OCI-LY1 (cell line): ENCODE measurements around the gene MUC5AC.

Experiments used
- H2AFZ ChIP-seq: fragments of 200-600 bp; sonication (generic), shearing (Covaris generic); 2 replicates; pipeline ENCODE4 v1.6.0; 2014; ENCODE audit warnings: antibody characterized with exemption, mild to moderate bottlenecking, low read length
- H3F3A ChIP-seq: fragments of 200-600 bp; sonication (generic), shearing (Covaris generic); 2 replicates; pipeline ENCODE4 v1.6.0; 2014; ENCODE audit warnings: mild to moderate bottlenecking, antibody characterized with exemption, low read length, moderate library complexity; ENCODE audit not compliant: insufficient read depth
- H3K27ac ChIP-seq: fragments of 200-600 bp; sonication (generic); 2 replicates; pipeline ENCODE4 v1.5.1; 2014; ENCODE audit warnings: low read length, mixed run types, mild to moderate bottlenecking, low read depth; ENCODE audit not compliant: poor library complexity, severe bottlenecking
- H3K27me3 ChIP-seq: fragments of 200-600 bp; sonication (generic); 2 replicates; pipeline ENCODE4 v1.6.0; 2014; ENCODE audit warnings: antibody characterized with exemption, mild to moderate bottlenecking, low read length, moderate library complexity; ENCODE audit not compliant: insufficient read depth
- H3K36me3 ChIP-seq: fragments of 200-600 bp; sonication (generic); 2 replicates; pipeline ENCODE4 v1.6.1; 2014; ENCODE audit warnings: mild to moderate bottlenecking, antibody characterized with exemption, low read length, moderate library complexity, mixed read lengths; ENCODE audit not compliant: insufficient read depth
- H3K4me1 ChIP-seq: fragments of 200-600 bp; sonication (generic); 2 replicates; pipeline ENCODE4 v1.5.1; 2014; ENCODE audit warnings: mild to moderate bottlenecking, low read length, moderate library complexity; ENCODE audit not compliant: insufficient read depth, severe bottlenecking
- H3K4me2 ChIP-seq: fragments of 200-600 bp; sonication (generic), shearing (Covaris generic); 2 replicates; pipeline ENCODE4 v1.6.1; 2014; ENCODE audit warnings: low read length
- H3K4me3 ChIP-seq: fragments of 200-600 bp; sonication (generic); 2 replicates; pipeline ENCODE4 v1.5.1; 2014; ENCODE audit warnings: low read length, low read depth, mild to moderate bottlenecking, mixed read lengths; ENCODE audit not compliant: poor library complexity, severe bottlenecking
- H3K79me2 ChIP-seq: fragments of 200-600 bp; shearing (Covaris generic); 2 replicates; pipeline ENCODE4 v1.6.1; 2016; ENCODE audit warnings: mixed run types, low read length, mixed read lengths; ENCODE audit not compliant: insufficient read depth
- H3K9ac ChIP-seq: fragments of 200-600 bp; sonication (generic), shearing (Covaris generic); 2 replicates; pipeline ENCODE4 v1.6.1; 2014; ENCODE audit warnings: mild to moderate bottlenecking, low read length, mixed read lengths
- H3K9me2 ChIP-seq: fragments of 200-600 bp; sonication (generic), shearing (Covaris generic); 2 replicates; pipeline ENCODE4 v1.6.1; 2014; ENCODE audit warnings: low read depth, mild to moderate bottlenecking, low read length, mixed read lengths
- H3K9me3 ChIP-seq: fragments of 200-600 bp; shearing (Covaris generic); 2 replicates; pipeline ENCODE4 v1.6.1; 2014; ENCODE audit warnings: low read length, mixed read lengths
- H4K20me1 ChIP-seq: fragments of 200-600 bp; sonication (generic), shearing (Covaris generic); 2 replicates; pipeline ENCODE4 v1.6.0; 2016; ENCODE audit warnings: mild to moderate bottlenecking, low read length; ENCODE audit not compliant: insufficient read depth
- EZH2 ChIP-seq: fragments of 200-600 bp; sonication (generic), shearing (Covaris generic); IDR thresholded peaks from 2 replicates; pipeline ENCODE4 v1.8.0; 2017; ENCODE audit warnings: borderline replicate concordance, mixed run types, mild to moderate bottlenecking, antibody characterized with exemption, low read length, moderate library complexity, mixed read lengths
- TF ChIP-seq, protein P1 (sequence below): fragments of 200-600 bp; sonication (generic), shearing (Covaris generic); IDR thresholded peaks from 2 replicates; pipeline ENCODE4 v1.5.1; 2017; ENCODE audit warnings: mild to moderate bottlenecking, antibody characterized with exemption, low read length, moderate library complexity, mixed read lengths

The MUC5AC gene

DNA sequence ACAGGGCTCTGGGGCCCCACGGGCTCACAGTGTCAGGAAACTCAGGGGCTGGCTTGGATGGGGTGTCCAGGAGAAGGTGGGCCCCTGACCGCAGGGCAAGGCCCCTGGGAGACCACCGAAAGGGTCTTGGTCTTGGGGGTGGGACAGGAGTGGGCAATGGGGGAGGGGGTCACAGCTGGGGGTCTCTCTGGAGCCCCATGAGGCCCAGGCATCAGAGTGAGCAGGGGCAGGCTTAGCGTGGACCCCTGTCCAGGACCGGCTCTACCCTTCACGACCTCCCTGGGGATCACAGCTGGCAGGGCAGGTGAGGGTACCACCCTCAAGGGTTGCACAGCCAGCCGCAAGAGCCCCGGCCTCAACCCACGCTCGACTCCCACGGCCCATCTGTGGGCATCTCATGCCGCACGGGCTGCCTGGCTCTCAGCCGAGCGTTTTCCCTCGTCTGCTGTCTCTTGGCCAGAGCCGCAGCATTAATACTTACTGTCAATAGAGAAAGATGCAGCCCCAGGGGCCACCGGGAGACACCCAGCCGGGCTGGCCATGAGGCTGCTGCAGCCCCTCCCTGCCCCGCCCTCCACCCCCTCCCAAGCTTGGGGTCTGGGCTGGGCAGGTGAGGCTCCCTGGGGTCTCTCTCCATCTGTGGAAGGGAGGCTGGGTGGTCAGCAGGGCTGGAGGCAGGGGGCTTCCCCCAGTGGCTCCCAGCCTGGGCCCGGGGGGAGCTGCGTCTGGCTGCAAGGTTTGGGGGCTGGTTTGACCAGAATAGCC lies 65.8 kb downstream of the MUC5AC start:
- Histone ChIP-seq H3K79me2 (no peaks in the 10 kb centered on the region), H3K9ac (no peak overlapping the region), H3K4me2 (no peak overlapping the region), H3F3A (no peaks in the 10 kb centered on the region), H3K9me3 (no peaks in the 10 kb centered on the region), H3K36me3 (no peaks in the 10 kb centered on the region), H3K4me1 (no peaks in the 10 kb centered on the region), H3K27me3 (no peaks in the 10 kb centered on the region), H2AFZ (no peak overlapping the region), H3K4me3 (no peak overlapping the region), H3K27ac (no peak overlapping the region), H4K20me1 (no peaks in the 10 kb centered on the region), H3K9me2 (no peaks in the 10 kb centered on the region)
- TF ChIP-seq, protein P1, sequence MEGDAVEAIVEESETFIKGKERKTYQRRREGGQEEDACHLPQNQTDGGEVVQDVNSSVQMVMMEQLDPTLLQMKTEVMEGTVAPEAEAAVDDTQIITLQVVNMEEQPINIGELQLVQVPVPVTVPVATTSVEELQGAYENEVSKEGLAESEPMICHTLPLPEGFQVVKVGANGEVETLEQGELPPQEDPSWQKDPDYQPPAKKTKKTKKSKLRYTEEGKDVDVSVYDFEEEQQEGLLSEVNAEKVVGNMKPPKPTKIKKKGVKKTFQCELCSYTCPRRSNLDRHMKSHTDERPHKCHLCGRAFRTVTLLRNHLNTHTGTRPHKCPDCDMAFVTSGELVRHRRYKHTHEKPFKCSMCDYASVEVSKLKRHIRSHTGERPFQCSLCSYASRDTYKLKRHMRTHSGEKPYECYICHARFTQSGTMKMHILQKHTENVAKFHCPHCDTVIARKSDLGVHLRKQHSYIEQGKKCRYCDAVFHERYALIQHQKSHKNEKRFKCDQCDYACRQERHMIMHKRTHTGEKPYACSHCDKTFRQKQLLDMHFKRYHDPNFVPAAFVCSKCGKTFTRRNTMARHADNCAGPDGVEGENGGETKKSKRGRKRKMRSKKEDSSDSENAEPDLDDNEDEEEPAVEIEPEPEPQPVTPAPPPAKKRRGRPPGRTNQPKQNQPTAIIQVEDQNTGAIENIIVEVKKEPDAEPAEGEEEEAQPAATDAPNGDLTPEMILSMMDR = no peak
- no peak for TF ChIP-seq EZH2

DNA sequence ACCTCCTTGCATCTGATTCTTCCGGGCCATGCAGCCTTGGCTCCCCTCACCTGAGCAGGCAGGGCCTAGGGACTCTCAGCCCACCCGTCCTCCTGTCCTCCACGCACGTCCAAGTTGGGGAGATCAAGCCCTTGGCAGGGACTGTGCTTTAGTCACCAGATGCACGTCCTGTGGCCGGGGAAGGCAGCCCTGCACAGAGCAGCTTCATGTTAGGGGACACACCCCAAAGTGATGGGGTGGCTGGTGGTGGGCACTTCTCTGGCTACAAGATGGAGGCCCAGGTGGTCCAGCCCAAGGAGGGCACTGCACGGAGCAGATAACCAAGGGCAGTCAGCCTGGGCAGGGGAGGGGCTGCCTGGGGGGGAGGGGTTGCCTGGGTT lies 66.3 kb downstream of the MUC5AC start:
- Histone ChIP-seq H3K9me3 (no peaks in the 10 kb centered on the region), H3K27me3 (no peaks in the 10 kb centered on the region), H2AFZ (no peak overlapping the region), H3K27ac (no peak overlapping the region), H3K36me3 (no peaks in the 10 kb centered on the region), H3K4me2 (no peak overlapping the region), H3K79me2 (no peaks in the 10 kb centered on the region), H3K4me3 (no peak overlapping the region), H3F3A (no peaks in the 10 kb centered on the region), H3K4me1 (no peaks in the 10 kb centered on the region), H3K9ac (no peak overlapping the region), H3K9me2 (no peaks in the 10 kb centered on the region), H4K20me1 (no peaks in the 10 kb centered on the region)
- TF ChIP-seq, protein P1 = no peak
- TF ChIP-seq EZH2 = no peak

DNA sequence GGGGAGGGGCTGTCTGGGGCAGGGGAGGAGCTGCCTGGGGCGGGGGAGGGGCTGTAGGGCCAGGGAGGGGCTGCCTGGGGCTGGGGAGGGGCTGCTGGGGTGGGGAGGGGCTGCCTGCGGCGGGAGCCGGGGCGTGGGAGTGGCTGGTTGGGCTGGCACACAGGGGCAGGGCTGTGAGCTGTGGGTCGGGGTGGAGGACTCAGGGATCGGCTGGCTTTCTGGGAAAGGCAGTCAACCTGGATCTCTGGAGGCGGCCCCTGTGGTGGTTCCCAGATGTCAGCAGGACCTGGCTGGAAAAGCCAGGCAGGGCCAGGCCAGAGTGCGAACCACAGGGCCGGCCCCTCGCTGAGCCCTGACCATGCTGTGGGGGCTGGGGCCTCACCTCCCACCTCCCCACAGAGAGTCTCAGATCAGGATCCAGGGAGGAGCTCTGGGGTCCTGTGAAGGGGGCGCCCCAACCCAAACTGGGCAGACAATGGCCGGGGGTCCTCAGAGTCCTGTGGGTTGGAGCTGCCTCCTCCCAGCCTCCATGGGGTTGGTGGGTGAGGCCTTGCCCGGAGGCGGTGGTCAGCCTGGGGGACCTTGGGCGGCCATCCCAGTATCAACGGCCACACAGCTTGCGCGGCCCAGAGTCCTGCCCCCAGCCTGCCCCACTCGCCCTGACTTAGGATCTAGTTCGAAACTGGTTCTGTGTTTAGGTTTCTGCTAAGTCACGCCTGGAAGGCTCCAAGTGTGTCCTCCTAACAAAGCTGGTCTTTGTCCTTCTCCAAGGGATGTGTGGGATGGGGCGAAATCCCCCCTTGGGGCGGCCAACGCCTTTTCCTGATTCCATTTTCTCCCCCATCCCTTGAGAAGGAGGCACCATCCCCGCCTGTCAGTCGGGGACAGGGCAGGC lies 67.0 kb downstream of the MUC5AC start:
- Histone ChIP-seq H3K4me2 (no peak overlapping the region), H3K9me3 (no peaks in the 10 kb centered on the region), H3K27ac (no peak overlapping the region), H3F3A (no peaks in the 10 kb centered on the region), H4K20me1 (no peaks in the 10 kb centered on the region), H3K27me3 (no peaks in the 10 kb centered on the region), H2AFZ (no peak overlapping the region), H3K4me3 (no peak overlapping the region), H3K9ac (no peak overlapping the region), H3K79me2 (no peaks in the 10 kb centered on the region), H3K4me1 (no peaks in the 10 kb centered on the region), H3K9me2 (no peaks in the 10 kb centered on the region), H3K36me3 (no peaks in the 10 kb centered on the region)
- no peak for TF ChIP-seq EZH2
- TF ChIP-seq, protein P1 = no peak
